A172 (cell line): Measurements from ENCODE around the gene ACBD6. TPM values are rescaled to one million over a fixed set of nuclear protein-coding genes. Genes with fewer than 3 reads are reported as not detected.
"Not testable (repeated sequence)": the region's sequence is repeated elsewhere in the genome, so short reads cannot be mapped to it uniquely, and the experiment has no call there.

Experiments used
- DNase-seq: peaks from one replicate; pipeline ENCODE4 v3.0.0-alpha.2; 2015; ENCODE audit warnings: low spot score
- total RNA-seq: library from RNA; depleted of rRNA; stranded (reverse); fragments of >200 nt; shearing (Covaris generic); gene quantifications from 2 replicates; pipeline ENCODE4 v1.2.3, GENCODE V29; 2014; rRNA removed

The ACBD6 gene
- 121 and 140 TPM in 2 replicates for total RNA-seq

DNA sequence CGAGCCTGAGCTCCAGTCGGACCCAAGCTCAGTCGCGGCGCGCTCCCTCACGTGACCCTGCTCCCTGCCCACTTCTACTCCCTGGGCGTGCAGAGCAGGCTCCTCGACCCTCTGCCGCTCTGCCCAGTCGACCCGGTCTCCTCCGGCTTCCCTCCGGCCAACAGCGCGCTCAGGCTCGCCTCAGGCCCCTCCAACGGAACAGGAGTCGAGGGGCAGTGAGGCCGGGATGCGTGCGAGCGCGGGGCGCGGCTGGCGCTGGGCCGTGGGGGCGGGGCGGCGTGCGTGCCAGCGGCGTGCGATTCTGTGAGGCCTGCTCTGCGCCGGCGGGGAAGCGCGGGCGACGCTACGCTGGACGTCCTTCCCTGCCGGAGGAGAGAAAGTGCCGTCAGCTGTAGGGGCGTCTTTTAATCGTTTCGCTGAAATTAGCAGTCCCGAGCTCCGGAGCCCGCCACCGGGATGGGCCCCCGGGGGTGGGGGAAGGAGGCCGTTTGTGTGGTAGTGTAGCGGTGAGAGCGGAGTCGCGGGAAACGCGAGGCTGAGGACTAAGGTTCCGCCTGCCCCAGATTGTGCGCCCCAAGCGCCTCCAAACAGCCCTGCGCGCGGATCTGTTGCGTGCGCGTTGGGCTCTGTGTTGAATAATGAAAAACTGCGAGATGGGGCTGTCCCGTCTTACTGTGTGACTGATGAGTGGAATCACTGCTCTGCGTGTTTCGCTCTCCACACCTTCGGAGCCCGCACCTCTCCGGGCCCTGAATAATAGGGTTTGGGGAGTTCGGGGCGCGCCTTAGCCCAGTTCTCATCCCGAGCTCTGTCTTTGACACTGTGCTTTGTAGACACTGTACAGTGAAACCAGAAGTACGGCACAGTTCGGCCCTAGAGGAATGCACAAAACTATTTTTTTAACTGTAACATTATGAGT, at the start of gene ACBD6:
Gene ACBD6 (minus strand): TSS at position 217 of the 919 bp plus-strand sequence. CDS start 311 bp downstream, outside the sequence.
- peak; percentile 88 for DNase-seq

- no peak for DNase-seq
Measured at GRCh38 chr1:180551997-180552396, 49.6 kb upstream of the ACBD6 start.

DNA sequence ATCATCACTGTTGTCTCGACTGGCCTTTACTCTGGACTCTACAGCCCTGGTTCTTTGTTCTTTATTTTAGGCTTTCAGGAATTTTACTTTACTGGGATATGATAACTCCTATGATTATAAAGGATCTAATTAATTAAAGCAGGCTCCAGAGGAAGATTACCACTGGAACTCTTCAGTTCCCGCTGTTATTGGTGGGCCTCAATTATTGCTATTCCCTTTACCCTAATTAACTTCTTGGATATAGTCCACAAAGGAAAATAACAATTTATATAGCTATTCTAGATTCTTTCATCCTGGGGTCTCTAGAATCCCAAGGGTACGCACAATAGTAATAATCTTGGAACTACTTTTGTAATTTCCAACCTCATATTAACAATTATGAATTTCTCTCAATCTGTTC, 47.9 kb upstream of the ACBD6 start:
- DNase-seq, result no peak

GRCh38 chr1:180549770-180550169, 47.4 kb upstream of the ACBD6 start:
- not testable (repeated sequence) for DNase-seq

- no peak for DNase-seq
Measured at GRCh38 chr1:180548686-180549317, 46.4 kb upstream of the ACBD6 start.

DNA sequence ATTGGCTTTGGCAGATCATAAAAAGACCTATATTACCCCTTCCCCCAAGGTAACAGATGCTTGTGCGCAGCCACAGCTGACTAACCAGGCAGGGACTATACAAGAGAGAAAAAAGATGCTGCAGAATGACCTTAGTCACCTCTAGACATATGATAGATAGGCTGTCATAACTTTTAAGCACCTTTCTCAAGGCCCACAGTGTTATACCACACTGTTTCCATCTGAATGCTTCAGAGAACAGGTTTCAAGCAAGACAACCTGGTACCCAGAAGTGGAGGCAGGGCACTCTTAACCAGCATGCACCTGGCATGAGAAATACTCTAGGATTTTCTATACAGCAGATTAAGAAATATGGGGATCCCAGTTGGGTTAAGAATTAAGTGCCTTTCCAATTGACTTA, 43.6 kb upstream of the ACBD6 start:
- no peak for DNase-seq

DNA sequence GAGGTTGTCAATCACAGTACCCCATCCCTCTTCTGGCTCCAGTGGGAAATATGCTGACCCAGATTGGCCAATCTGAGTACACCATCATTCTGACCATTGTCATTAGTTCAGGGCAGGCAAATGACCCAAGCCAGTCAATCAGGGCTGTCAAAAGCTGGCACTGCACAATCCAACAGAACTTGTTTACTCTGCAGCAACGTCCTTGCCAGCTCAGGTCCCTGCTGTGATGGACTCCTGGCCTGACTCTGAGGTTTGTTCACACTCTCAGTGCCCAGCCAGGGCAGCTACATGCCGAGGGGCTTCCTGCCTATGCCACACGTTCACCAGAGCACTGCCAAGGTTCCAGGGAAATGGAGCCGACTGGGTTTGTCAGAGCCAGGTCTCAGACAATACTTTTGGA, 41.7 kb upstream of the ACBD6 start:
- DNase-seq, result no peak

- no peak for DNase-seq
Measured at GRCh38 chr1:180542838-180543145, 40.4 kb upstream of the ACBD6 start.

DNA sequence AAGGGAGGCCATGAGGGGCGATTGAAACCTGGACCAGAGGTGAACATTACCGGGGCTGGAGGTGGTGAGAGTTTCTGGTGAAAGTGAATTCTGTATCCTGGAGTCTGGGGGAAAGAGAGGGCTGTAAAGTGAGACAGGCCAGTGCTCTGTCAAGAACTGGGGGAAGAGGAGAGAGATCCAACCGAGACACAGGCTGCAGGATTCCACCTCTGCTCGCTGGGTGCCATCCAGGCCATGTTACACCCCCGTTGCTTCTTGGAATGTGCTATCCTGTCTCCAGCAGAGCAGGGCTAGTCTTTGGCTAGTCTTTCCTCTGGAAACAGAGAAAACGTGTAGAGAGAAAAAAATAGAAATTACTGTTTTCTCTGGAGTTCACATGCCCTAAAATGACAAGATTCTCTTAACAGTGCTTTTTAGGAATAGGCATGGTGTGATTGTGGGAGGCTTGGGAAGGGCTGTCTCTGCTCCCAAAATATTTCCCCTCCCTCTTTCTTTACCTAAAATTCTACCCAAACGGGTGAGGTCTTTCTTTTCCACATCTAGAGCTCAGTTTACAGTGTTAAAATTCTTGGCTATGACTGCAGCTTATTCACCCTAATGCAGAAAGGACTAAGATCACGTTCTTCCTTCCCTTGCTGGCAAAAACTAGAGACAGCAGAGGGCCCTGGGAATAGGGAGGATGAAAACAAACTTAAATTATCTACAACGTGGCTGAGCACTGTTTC, 39.9 kb upstream of the ACBD6 start:
- DNase-seq, result no peak

DNA sequence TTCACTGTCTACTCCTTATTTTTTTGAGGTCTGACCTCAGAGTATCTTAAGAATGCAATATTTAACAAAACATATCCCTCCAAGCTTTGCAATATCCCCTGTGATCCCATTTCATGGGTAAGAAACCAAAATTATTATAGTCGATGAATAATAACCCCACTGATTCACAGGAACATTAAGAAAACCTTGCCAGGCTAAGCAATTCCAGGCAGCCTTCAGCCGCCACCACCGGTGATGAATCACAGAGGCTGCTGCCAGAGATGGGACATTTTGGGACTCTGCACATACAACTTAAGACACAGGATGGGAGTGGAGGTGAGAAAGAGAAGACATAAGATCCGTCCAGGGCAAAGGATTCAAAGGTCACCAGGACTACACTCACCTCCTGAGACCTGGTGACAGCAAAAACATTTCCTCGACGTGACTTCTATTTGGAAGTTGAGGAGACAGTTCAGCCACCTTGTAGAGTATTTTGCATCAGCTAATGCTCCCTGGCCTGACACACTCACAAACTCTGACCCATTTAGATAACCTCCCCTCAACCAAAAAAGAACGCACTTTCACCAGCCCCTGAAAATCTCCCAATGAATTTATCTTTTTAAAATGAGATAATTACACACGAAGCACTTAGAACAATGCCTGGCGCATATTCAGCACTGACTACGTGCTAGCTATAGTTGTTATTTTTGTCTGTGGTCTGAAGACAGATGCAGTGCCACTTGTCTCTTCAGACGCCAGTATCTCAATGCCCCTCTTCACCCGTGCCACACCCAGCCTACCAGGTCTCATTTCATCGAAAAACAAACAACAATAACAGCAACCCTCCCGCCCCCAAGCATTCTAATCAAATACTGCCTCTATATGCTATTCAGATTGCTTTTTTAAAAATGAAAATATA, 38.6 kb upstream of the ACBD6 start:
- DNase-seq, result peak; percentile 36

GRCh38 chr1:180539136-180539535, 36.8 kb upstream of the ACBD6 start:
- DNase-seq, result no peak

DNA sequence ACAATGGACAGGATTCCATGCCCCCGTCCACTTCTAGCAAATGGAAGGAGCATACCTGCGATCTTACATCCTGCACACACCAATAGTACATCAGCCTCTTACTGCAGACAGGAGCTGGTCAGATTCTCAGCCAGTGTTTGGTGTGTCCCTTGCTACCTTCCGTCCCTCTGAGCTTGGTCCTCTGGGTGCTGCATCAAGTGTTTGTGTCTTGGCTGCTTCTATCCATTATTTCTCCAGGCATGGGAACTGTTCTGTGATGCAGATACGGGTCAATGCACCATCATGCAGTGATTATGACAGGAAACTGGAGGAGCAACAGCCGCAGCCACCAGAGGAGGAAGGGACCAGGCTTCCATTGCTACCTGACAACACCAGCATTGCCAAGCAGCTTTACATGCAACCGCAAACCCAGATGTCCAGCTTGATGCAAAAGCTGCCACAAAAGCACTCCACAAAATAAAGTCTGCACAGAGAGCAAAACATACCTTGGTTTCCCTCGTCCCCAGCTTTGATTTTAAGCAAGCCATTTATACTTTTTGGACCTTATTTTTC, 34.5 kb upstream of the ACBD6 start:
- no peak for DNase-seq

GRCh38 chr1:180535418-180535999, 33.1 kb upstream of the ACBD6 start:
- no peak for DNase-seq

- DNase-seq, result no peak
Measured at GRCh38 chr1:180534214-180534613, 31.8 kb upstream of the ACBD6 start.

DNA sequence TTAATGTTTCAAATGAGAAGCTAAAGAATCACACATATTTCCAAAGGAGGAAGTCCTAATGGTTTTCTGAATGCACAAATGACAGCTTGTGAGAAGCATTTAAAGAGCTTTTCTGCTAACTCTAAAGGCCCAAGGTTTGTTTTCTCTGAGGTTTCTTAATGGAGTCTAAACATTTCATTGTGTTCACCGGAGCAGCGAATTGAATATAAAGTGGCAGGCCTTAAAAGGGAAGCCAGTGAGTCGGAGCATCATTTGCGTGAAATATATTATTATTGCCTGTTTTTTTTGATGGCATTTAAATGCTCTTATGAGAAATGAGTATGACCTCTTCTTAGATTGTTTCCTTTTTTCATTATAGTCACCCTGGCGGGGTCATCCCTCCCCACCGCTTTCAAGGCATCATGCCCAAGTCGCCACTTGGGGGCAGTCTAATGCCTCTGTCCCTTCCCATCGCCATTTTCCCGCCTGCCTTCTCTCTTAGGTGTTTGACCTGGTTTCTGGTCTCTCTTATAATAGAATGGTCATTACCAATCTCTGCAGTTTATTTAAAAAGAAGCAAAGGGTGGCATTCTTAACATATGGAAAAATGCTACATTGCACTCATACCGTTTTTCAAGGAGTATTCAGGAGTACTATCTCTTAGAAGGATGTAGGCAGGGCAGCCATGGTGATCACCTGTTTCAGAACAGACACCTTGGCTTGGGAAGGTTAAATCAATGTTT, 31.1 kb upstream of the ACBD6 start:
- DNase-seq, result peak; percentile 74

GRCh38 chr1:180532854-180533253, 30.5 kb upstream of the ACBD6 start:
- DNase-seq, result no peak

- peak; percentile 92 for DNase-seq
Measured at GRCh38 chr1:180530501-180530900, 28.1 kb upstream of the ACBD6 start.

DNA sequence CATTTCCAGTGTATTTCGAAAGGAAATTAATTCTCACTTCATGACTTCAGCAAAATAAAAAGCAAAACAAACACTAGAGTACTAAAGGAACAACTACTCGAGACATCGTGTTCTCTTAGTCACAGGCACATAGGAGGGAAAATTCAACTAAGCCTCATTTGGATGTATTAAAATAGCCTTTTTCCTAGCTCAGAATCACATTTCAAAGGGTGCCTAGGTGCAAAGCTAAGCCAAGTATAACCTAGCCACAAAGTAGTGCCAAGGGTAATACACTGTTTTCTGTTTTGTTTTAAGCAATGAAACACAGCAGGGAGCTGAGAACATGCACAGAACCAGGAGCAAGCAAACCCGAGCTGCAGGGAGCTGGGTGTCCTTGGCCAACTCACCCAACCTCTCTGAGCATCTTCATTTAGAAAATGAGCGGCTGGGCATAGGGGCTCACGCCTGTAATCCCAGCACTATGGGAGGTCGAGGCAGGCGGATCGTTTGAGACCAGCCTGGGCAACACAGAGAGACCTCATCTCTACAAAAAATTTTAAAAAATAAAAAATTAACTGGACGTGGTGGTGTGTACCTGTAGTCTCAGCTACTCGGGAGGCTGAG, 26.6 kb upstream of the ACBD6 start:
- DNase-seq, result no peak

DNA sequence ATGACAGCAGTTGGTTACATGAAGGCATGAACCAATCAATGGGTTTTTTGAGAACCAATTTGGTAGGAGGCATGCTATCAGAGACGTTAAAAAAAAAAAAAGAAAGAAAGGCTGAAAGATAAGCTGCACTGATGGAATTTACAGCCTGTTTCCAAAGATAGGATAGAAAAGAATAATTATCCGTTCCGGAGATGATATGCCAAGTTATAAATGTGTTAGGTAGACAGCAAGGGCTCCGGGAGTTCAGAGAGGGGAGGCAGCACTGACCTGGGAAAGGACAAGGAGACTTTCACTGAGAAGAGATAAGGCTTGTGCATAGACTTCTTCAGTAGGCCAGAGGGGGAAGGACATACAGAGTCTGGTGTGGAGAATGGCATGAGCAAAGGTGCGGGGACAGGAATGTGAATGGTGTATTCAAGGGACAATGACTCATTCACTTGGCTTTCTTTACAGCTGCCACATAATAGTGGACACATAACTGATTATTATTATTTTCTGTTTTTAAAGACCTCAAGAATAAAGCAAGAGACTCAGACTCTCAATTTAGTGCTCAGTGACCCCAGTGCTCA, 24.8 kb upstream of the ACBD6 start:
- DNase-seq, result peak; percentile 72

- no peak for DNase-seq
Measured at GRCh38 chr1:180525715-180526039, 23.3 kb upstream of the ACBD6 start.
